MM.1S (cell line): ENCODE measurements around the gene UACA.

Source experiments
- EZH2phosphoT487 ChIP-seq: fragments of 300-600 bp; sonication (generic); IDR thresholded peaks from 2 replicates; pipeline ENCODE4 v1.6.1; 2018; ENCODE audit warnings: antibody characterized with exemption, low read length
- TF ChIP-seq, protein P1 (sequence below): fragments of 300-600 bp; sonication (generic); IDR thresholded peaks from 2 replicates; pipeline ENCODE4 v1.5.1; 2016; ENCODE audit warnings: antibody characterized with exemption, low read length, mixed read lengths

DNA sequence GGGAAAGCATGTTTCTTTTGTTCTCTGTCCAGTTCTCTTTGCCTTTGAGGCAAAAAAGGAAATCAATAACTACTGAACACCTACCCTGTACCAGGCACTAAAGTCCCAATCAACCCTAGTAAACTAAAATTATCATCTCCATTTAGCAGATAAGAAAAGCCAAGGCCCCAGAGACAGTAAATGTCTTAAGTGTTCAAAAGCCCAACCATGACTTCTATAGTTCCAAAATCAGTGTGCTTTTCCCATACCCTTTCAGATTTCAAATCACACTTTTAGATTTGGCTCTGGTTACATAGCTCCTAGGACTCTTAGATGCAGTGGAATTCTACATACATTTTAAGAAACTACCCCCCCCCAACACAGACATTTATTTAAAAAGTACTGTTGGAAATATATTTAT lies 63.5 kb downstream of the UACA start:
- TF ChIP-seq, protein P1, sequence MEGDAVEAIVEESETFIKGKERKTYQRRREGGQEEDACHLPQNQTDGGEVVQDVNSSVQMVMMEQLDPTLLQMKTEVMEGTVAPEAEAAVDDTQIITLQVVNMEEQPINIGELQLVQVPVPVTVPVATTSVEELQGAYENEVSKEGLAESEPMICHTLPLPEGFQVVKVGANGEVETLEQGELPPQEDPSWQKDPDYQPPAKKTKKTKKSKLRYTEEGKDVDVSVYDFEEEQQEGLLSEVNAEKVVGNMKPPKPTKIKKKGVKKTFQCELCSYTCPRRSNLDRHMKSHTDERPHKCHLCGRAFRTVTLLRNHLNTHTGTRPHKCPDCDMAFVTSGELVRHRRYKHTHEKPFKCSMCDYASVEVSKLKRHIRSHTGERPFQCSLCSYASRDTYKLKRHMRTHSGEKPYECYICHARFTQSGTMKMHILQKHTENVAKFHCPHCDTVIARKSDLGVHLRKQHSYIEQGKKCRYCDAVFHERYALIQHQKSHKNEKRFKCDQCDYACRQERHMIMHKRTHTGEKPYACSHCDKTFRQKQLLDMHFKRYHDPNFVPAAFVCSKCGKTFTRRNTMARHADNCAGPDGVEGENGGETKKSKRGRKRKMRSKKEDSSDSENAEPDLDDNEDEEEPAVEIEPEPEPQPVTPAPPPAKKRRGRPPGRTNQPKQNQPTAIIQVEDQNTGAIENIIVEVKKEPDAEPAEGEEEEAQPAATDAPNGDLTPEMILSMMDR = no peak
- TF ChIP-seq EZH2phosphoT487 = no peak
